ENCODE measurements around the gene PCDHA5.

The PCDHA5 gene

GRCh38 chr5:140862441-140863295 is 41.3 kb downstream of the PCDHA5 start:
- no peak for DNase-seq
- H3K27me3 ChIP-seq (replicated peaks; ENCODE audit: control insufficient read depth, insufficient read depth, low read length, poor library complexity, severe bottlenecking), result no peaks in the 10 kb centered on the region
- H3K9me3 ChIP-seq (ENCODE audit: control insufficient read depth, low read length), result no peaks in the 10 kb centered on the region
- no peaks in the 10 kb centered on the region for H3K4me1 ChIP-seq (ENCODE audit: control insufficient read depth, insufficient read depth, low read length, poor library complexity, severe bottlenecking)
- H3K36me3 ChIP-seq (ENCODE audit: control insufficient read depth, insufficient read depth, low read length), result no peaks in the 10 kb centered on the region
- H3K27ac ChIP-seq (ENCODE audit: insufficient read depth, low read length, poor library complexity, severe bottlenecking), result no peak overlapping the region
- H3K4me3 ChIP-seq (ENCODE audit: insufficient read depth, low read depth, low read length, poor library complexity, severe bottlenecking), result no peak overlapping the region

GRCh38 chr5:140868721-140869554 is 47.5 kb downstream of the PCDHA5 start, which contains the start of gene PCDHA11:
Gene PCDHA11, plus strand, starts transcription at chr5:140868957. Its CDS starts 147 bp downstream, at chr5:140869104.
- Histone ChIP-seq H3K36me3 (ENCODE audit: control insufficient read depth, insufficient read depth, low read length) (no peaks in the 10 kb centered on the region), H3K27ac (ENCODE audit: insufficient read depth, low read length, poor library complexity, severe bottlenecking) (no peak within 1 kb of the TSS), H3K4me1 (ENCODE audit: control insufficient read depth, insufficient read depth, low read length, poor library complexity, severe bottlenecking) (no peaks in the 10 kb centered on the region), H3K4me3 (ENCODE audit: insufficient read depth, low read depth, low read length, poor library complexity, severe bottlenecking) (no peak within 1 kb of the TSS), H3K9me3 (ENCODE audit: control insufficient read depth, low read length) (no peaks in the 10 kb centered on the region), H3K27me3 (replicated peaks; ENCODE audit: control insufficient read depth, insufficient read depth, low read length, poor library complexity, severe bottlenecking) (no peaks in the 10 kb centered on the region)
- DNase-seq, result no peak

DNA sequence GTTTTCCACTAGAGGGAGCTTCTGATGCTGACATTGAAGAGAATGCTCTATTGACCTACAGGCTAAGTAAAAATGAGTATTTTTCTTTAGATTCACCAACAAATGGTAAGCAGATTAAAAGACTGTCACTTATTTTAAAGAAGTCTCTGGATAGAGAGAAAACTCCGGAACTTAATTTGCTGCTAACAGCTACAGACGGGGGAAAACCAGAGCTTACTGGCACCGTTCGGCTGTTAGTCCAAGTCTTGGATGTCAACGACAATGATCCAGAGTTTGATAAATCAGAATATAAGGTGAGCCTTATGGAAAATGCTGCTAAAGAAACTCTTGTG is 48.1 kb downstream of the PCDHA5 start:
- Histone ChIP-seq H3K27me3 (replicated peaks; ENCODE audit: control insufficient read depth, insufficient read depth, low read length, poor library complexity, severe bottlenecking) (no peaks in the 10 kb centered on the region), H3K4me1 (ENCODE audit: control insufficient read depth, insufficient read depth, low read length, poor library complexity, severe bottlenecking) (no peaks in the 10 kb centered on the region), H3K27ac (ENCODE audit: insufficient read depth, low read length, poor library complexity, severe bottlenecking) (no peak overlapping the region), H3K36me3 (ENCODE audit: control insufficient read depth, insufficient read depth, low read length) (no peaks in the 10 kb centered on the region), H3K9me3 (ENCODE audit: control insufficient read depth, low read length) (no peaks in the 10 kb centered on the region), H3K4me3 (ENCODE audit: insufficient read depth, low read depth, low read length, poor library complexity, severe bottlenecking) (no peak overlapping the region)
- no peak for DNase-seq

- no peaks in the 10 kb centered on the region for H3K27me3 ChIP-seq (replicated peaks; ENCODE audit: control insufficient read depth, insufficient read depth, low read length, poor library complexity, severe bottlenecking)
- no peaks in the 10 kb centered on the region for H3K4me1 ChIP-seq (ENCODE audit: control insufficient read depth, insufficient read depth, low read length, poor library complexity, severe bottlenecking)
- H3K27ac ChIP-seq (ENCODE audit: insufficient read depth, low read length, poor library complexity, severe bottlenecking), result no peak overlapping the region
- H3K9me3 ChIP-seq (ENCODE audit: control insufficient read depth, low read length), result no peaks in the 10 kb centered on the region
- no peaks in the 10 kb centered on the region for H3K36me3 ChIP-seq (ENCODE audit: control insufficient read depth, insufficient read depth, low read length)
- no peak for DNase-seq
- no peak overlapping the region for H3K4me3 ChIP-seq (ENCODE audit: insufficient read depth, low read depth, low read length, poor library complexity, severe bottlenecking)
Observed at GRCh38 chr5:140870221-140871201, 49.1 kb downstream of the PCDHA5 start.

Data from effector memory CD4-positive, alpha-beta T cell (primary cell).